ENCODE results near the gene SPCS2.

DNA sequence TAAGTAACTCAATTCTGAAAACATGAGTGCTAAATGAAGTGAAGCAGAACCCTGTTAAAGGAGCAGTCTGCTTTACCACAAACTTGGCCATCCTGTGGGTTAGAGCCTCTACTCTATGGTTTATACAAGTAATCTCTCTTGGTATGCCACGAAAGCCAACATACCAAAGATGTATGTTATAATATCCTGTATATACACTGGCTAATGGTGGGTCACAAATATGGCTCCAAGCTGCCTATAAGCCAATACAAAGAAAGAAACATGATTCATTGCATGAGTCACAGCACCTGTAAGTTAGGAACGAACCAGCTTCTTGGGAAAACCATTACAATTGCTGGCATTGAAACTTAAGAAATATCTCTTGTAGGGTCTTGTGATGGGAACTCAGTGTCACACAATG, 16.3 kb upstream of the SPCS2 start:
- TF ChIP-seq CTCF (IDR thresholded peaks at IDR 0.05), result no peak
- TF ChIP-seq POLR2A (IDR thresholded peaks at IDR 0.05), result no peak

All from testis (tissue), 2 donors.